ACHN (cell line): ENCODE results near the gene SUGCT.
"Not testable (repeated sequence)": the region's sequence is repeated elsewhere in the genome, so short reads cannot be mapped to it uniquely, and the experiment has no call there.

Experiments used
- DNase-seq: peaks from one replicate; pipeline ENCODE4 v3.0.0-alpha.2; 2015
- in situ Hi-C: cut with HindIII; loops from 2 replicates; pipeline ENCODE4 v1.10.0; 2017; ENCODE audit warnings: low sequenced_read_pairs, low pct_ligation_motif_present, low pct_unique_long_range_greater_than_20kb

Gene SUGCT

GRCh38 chr7:40646717-40647116, 511.9 kb downstream of the SUGCT start:
- no peak for DNase-seq
- in situ Hi-C loops: no loop called here

GRCh38 chr7:40647719-40648118, 512.9 kb downstream of the SUGCT start:
- DNase-seq: no peak
- in situ Hi-C loops: no loop called here

- in situ Hi-C loops: no loop called here
- no peak for DNase-seq
Observed at GRCh38 chr7:40649247-40649646, 514.4 kb downstream of the SUGCT start.

GRCh38 chr7:40650903-40651302, 516.1 kb downstream of the SUGCT start:
- DNase-seq, in situ Hi-C loops: not testable (repeated sequence)

GRCh38 chr7:40654171-40654570, 519.4 kb downstream of the SUGCT start:
- in situ Hi-C loops: no loop called here
- DNase-seq: no peak

GRCh38 chr7:40655426-40655825, 520.6 kb downstream of the SUGCT start:
- DNase-seq: no peak
- in situ Hi-C loops: no loop called here

- in situ Hi-C loops: no loop called here
- DNase-seq: no peak
Observed at GRCh38 chr7:40656349-40656748, 521.5 kb downstream of the SUGCT start.

GRCh38 chr7:40658729-40659128, 523.9 kb downstream of the SUGCT start:
- no peak for DNase-seq
- in situ Hi-C loops: no loop called here

GRCh38 chr7:40659231-40659630, 524.4 kb downstream of the SUGCT start:
- no peak for DNase-seq
- in situ Hi-C loops: no loop called here

GRCh38 chr7:40673285-40673684, 538.5 kb downstream of the SUGCT start:
- in situ Hi-C loops: no loop called here
- DNase-seq: no peak

GRCh38 chr7:40674316-40674715, 539.5 kb downstream of the SUGCT start:
- DNase-seq: no peak
- in situ Hi-C loops: no loop called here

- in situ Hi-C loops: no loop called here
- no peak for DNase-seq
Observed at GRCh38 chr7:40675741-40676140, 540.9 kb downstream of the SUGCT start.

GRCh38 chr7:40676221-40676620, 541.4 kb downstream of the SUGCT start:
- in situ Hi-C loops: no loop called here
- DNase-seq: no peak

- peak; percentile 50 for DNase-seq
- in situ Hi-C loops: no loop called here
Observed at GRCh38 chr7:40680657-40681056, 545.9 kb downstream of the SUGCT start.

GRCh38 chr7:40682696-40683095, 547.9 kb downstream of the SUGCT start:
- in situ Hi-C loops: no loop called here
- no peak for DNase-seq

- in situ Hi-C loops: no loop called here
- DNase-seq: no peak
Observed at GRCh38 chr7:40694026-40694809, 559.4 kb downstream of the SUGCT start.

GRCh38 chr7:40694991-40695390, 560.2 kb downstream of the SUGCT start:
- no peak for DNase-seq
- in situ Hi-C loops: no loop called here

GRCh38 chr7:40697653-40698052, 562.8 kb downstream of the SUGCT start:
- DNase-seq: no peak

GRCh38 chr7:40698214-40698920, 563.6 kb downstream of the SUGCT start:
- in situ Hi-C loops: no loop called here
- DNase-seq: no peak

More at GRCh38 chr7:40697653-40698052, 562.8 kb downstream of the SUGCT start:
- in situ Hi-C loops: no loop called here

GRCh38 chr7:40698921-40699260, 564.1 kb downstream of the SUGCT start:
- in situ Hi-C loops: no loop called here
- DNase-seq: no peak
